Measurements from ENCODE around the gene STK10.

Gene STK10

GRCh38 chr5:172097356-172097755 is 90.7 kb downstream of the STK10 start:
- no peak for TF ChIP-seq CTCF (conservative IDR thresholded peaks at IDR 0.05; ENCODE audit: low read depth)
- H3K27ac ChIP-seq, result no peak overlapping the region
- POLR2A ChIA-PET (ENCODE audit: low non-redundant PET), result no interaction called here
- DNase-seq (ENCODE audit: low spot score), result no peak
- CTCF ChIA-PET, result interaction anchor here (0.5 kb wide), 1 partner anchor 183 kb away, joined by 6 read pairs; no protein-coding TSS in a partner anchor

GRCh38 chr5:172096207-172096940 is 91.7 kb downstream of the STK10 start:
- DNase-seq (ENCODE audit: low spot score), result no peak
- no peak for TF ChIP-seq CTCF (conservative IDR thresholded peaks at IDR 0.05; ENCODE audit: low read depth)
- peak overlapping the region; percentile 1; the same call in 1 of the 2 replicates for H3K27ac ChIP-seq
- ChIA-PET POLR2A (ENCODE audit: low non-redundant PET) (no interaction called here), CTCF (interaction anchor here (0.9 to 1.1 kb wide), 2 partner anchors 36 to 92 kb away, joined by 3 read pairs; partner anchors contain the start of gene STK10)

GRCh38 chr5:172095368-172096206 is 92.4 kb downstream of the STK10 start:
- POLR2A ChIA-PET (ENCODE audit: low non-redundant PET), result no interaction called here
- DNase-seq (ENCODE audit: low spot score), result no peak
- TF ChIP-seq CTCF (conservative IDR thresholded peaks at IDR 0.05; ENCODE audit: low read depth), result no peak
- CTCF ChIA-PET, result interaction anchor here (0.9 to 1.1 kb wide), 2 partner anchors 36 to 93 kb away, joined by 3 read pairs; partner anchors contain the start of gene STK10
- peak overlapping the region; percentile 1; the same call in 1 of the 2 replicates for H3K27ac ChIP-seq

- CTCF ChIA-PET, result interaction anchor here (0.6 to 0.9 kb wide), 2 partner anchors 11 to 604 kb away, joined by 3 read pairs; no protein-coding TSS in a partner anchor
- DNase-seq (ENCODE audit: low spot score), result no peak
- no peak overlapping the region for H3K27ac ChIP-seq
- POLR2A ChIA-PET (ENCODE audit: low non-redundant PET), result no interaction called here
- no peak for TF ChIP-seq CTCF (conservative IDR thresholded peaks at IDR 0.05; ENCODE audit: low read depth)
Observed at GRCh38 chr5:172093965-172094364, 94.1 kb downstream of the STK10 start.

- no peak for TF ChIP-seq CTCF (conservative IDR thresholded peaks at IDR 0.05; ENCODE audit: low read depth)
- CTCF ChIA-PET, result interaction anchor here (0.9 kb wide), 1 partner anchor 11 kb away, joined by 3 read pairs; no protein-coding TSS in a partner anchor
- no peak for DNase-seq (ENCODE audit: low spot score)
- POLR2A ChIA-PET (ENCODE audit: low non-redundant PET), result no interaction called here
- H3K27ac ChIP-seq, result no peak overlapping the region
Observed at GRCh38 chr5:172093559-172093958, 94.5 kb downstream of the STK10 start.
